Measurements from ENCODE around the gene ZNF680.
"Not testable (repeated sequence)": the region's sequence is repeated elsewhere in the genome, so short reads cannot be mapped to it uniquely, and the experiment has no call there.

ZNF680 gene

GRCh38 chr7:64555046-64555445 is 7.8 kb downstream of the ZNF680 start:
- DNase-seq, result no peak

DNA sequence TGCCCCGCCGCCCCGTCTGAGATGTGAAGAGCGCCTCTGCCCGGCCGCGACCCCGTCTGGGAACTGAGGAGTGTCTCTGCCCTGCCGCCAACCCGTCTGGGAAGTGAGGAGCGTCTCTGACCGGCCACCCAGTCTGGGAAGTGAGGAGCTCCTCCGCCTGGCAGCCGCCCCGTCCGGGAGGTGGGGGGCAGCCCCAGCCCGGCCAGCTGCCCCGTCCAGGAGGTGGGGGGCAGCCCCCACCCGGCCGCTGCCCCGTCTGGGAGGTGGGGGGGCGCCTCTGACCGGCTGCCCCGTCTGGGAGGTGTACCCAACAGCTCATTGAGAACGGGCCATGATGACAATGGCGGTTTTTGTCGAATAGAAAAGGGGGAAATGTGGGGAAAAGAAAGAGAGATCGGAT is 8.7 kb downstream of the ZNF680 start:
- not testable (repeated sequence) for DNase-seq

DNA sequence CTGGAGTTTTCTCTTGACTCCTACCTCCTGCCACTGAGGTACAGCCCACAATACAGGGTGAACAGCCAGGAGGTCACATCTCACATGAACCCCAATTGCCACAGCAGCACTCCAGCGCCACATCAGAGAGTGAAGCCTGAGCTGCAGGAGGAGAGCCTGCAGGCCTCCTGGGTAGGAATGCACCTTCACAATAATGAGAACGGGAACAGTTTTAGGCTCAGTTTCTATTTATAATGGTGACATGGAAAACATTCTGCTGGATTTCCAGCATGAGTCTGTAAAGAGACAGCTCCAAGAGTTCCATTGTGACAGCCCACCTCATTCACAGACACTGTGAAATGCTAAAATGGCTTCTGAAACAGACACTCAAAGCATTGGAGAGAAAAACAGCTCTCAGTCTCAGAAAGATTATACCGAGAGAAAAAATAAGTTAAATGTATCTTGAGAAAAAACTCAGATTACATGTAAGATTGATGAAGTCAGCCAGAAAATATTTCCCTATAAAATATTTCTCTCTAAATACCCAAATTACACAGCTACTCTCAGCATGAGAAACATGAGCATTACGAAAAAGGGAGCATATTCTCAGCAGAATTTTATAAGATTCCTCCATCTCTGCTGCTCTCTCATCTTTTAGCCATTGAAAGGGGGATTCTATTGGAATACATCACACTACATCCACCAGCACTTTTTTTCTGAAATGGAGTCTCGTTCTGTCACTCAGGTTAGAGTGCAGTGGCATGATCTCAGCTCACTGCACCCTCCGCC is 11.3 kb downstream of the ZNF680 start:
- DNase-seq, result no peak

GRCh38 chr7:64544010-64544409 is 18.9 kb downstream of the ZNF680 start:
- no peak for DNase-seq

DNA sequence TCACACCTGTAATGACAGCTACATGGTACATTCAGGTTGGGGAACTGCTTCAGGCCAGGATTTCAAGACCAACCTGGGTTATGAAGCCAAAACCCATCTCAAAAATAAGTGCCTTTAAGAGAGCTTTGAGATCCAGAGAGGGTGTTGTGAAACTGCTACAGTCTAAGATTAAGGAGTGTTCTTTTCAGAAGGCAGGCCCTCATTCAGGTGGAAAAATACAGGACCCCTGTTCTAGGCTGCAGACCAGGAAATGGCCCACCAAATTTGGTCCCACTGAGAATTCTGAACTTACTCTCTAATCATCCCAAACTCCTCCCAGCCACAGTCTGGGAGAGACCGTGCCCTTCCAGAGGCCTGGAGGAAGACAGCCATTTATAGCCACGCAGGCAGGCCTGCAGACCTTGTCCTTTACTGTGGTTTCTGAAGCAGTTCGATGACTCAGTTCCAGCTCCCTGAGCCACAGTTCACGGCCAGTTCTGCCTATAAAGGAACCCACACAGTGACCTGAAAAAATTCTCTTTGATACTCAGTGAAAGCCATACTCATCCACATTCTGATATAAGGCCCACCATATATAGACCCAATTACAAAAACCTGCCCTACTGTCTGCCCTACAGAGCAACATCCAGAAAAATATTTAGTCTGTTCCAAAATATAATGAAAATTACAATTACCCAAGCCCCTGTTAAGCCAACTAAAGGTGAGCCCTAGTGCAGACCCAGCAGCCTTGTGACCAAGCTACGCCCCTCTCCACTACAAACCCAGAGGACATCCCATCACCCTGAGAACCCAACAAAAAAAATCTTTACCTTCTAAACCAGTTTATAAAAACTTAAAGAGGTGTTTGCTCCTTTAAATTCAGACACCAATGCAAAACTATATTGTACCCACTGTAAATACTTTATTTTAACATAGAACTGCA is 21.2 kb downstream of the ZNF680 start:
- no peak for DNase-seq

DNA sequence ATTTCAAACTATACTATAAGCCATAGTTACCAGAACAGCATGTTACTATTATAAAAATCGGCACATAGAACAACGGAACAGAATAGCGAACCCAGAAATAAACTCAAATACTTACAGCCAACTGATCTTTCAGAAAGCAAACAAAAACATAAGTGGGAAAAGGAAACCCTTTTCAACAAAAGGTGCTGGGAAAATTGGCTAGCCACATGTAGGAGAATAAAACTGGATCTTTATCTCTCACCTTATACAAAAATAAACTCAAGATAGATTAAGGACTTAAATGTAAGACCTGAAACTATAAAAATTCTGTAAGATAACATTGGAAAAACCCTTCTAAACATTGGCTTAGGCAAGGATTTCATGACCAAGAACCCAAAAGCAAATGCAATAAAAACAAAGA is 29.1 kb downstream of the ZNF680 start:
- no peak for DNase-seq

DNA sequence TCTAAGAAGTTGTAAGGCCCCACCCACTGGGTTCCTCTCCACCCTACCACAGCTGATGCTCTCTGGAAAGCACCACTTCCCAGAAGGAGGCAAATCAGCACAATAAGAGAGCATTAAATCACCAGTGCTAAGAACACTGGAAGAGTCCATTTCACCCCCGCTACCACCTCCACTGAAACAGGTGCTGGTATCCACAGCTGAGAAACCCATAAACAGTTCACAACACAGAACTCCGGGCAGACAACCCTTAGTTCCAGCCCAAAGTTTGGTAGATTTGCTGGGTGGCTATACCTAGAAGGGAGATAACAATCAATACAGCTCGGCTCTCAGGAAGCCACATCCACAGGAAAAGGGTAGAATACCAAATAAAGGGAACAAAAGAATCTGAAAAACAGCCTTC is 34.1 kb downstream of the ZNF680 start:
- no peak for DNase-seq

GRCh38 chr7:64521409-64521984 is 41.4 kb downstream of the ZNF680 start:
- no peak for DNase-seq

DNA sequence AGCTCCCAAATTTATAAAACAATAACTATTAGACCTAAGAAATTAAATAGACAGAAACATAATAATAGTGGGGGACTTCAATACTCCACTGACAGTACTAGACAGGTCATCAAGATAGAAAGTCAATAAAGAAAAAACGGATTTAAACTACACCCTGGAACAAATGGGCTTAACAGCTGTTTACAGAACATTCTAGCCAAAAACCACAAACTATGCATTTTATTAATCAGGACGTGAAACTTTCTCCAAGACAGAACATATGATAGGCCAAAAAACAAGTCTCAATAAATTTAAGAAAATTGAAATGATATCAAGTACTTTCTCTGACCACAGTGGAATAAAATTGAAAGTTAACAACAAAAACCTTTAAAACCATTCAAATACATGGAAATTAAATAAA is 46.4 kb downstream of the ZNF680 start:
- DNase-seq, result no peak

DNA sequence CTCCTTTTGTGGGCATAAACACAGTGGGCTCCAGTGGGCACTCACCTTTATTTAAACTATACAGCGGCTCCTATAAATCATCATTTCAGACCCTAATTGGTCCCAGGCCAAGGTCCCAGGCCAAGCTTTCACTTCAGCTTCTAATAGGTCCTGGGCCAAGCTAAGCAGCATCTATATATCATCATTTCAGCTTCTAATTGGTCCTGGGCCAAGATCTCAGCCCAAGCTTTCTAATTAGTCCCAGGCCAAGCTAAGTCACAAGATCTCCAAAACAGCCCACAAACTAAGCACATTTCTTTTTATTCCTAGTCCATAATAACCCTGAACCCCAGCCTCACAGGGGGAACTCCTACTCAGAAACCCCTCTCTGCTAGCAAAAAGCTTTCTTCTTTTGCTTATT is 47.1 kb downstream of the ZNF680 start:
- no peak for DNase-seq

- DNase-seq, result no peak
Observed at GRCh38 chr7:64515330-64515729, 47.5 kb downstream of the ZNF680 start.

DNA sequence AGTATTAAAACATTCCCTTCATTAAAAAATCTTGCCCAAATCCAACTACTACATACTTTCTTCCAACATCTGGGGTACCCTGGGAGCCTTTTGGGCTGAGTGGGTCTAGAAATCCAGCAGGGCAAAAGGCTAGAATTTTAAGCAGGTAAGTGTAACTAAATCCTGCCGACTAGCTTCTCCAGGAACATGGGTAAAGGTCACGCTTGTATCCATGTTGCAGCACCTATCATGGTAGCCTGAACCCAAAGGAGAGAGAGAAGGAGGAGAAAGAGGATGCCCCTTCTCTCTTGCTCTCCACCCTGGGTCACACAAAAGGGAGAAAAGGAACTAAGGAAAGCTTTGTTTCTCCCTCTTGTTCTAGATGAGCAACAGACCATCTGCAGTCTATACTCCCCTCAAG is 53.3 kb downstream of the ZNF680 start:
- DNase-seq, result no peak

- DNase-seq, result no peak
Observed at GRCh38 chr7:64504581-64505120, 58.2 kb downstream of the ZNF680 start.

GRCh38 chr7:64498270-64498669 is 64.6 kb downstream of the ZNF680 start:
- no peak for DNase-seq

DNA sequence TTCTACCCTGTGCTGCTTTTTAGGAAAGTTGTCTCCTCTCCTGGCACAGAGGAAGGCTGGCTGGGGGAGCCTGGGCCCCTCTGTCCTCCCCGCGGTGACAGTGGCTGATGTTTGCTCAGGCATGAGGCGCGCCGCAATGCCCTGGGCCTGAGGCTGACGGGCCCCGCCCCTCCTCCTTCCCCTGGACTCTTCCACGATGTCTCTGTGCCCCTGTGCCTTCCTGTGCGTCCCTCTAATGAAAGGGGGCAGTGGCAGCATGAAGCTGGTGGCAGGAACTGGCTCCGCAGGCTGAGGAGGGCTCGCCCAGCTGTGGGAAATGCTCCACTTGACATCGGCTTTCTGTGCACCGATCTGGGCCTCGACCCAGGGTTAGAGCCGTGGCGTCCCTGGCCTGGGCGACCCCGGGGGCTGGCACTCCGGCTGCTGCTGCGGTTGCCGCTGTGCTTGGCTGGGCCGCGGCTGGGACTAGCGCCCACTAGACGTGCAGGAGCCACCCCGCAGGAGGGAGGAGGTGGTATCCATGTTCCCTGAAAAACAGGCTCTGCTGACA is 67.9 kb downstream of the ZNF680 start:
- no peak for DNase-seq

GRCh38 chr7:64485623-64486022 is 77.2 kb downstream of the ZNF680 start:
- DNase-seq, result no peak

Measured in right forelimb (tissue), 1 donor.